AG20443 (cell line): ENCODE data around the gene PLIN3.
"Not testable (repeated sequence)": the region's sequence is repeated elsewhere in the genome, so short reads cannot be mapped to it uniquely, and the experiment has no call there.

Experiments used
- DNase-seq: peaks from one replicate; pipeline ENCODE4 v3.0.0; 2012; ENCODE audit warnings: low spot score, mixed read lengths

The PLIN3 gene

GRCh38 chr19:4847190-4847973 is 20.1 kb downstream of the PLIN3 start:
- DNase-seq, result no peak

GRCh38 chr19:4845975-4846374 is 21.5 kb downstream of the PLIN3 start:
- peak; percentile 33 for DNase-seq

- DNase-seq, result no peak
Observed at GRCh38 chr19:4844348-4845179, 22.9 kb downstream of the PLIN3 start.

- no peak for DNase-seq
Observed at GRCh38 chr19:4843647-4843965, 23.9 kb downstream of the PLIN3 start.

GRCh38 chr19:4839192-4839591 is 28.3 kb downstream of the PLIN3 start:
- no peak for DNase-seq

- no peak for DNase-seq
Observed at GRCh38 chr19:4832776-4833175, 34.7 kb downstream of the PLIN3 start.

GRCh38 chr19:4831979-4832340 is 35.5 kb downstream of the PLIN3 start:
- DNase-seq, result not testable (repeated sequence)

- peak; percentile 91 for DNase-seq
Observed at GRCh38 chr19:4831304-4831978, 36.0 kb downstream of the PLIN3 start, which contains the start of gene TICAM1. Gene TICAM1 (minus strand): TSS chr19:4831712. CDS start chr19:4818377, 13,335 bp downstream.

GRCh38 chr19:4830768-4831265 is 36.6 kb downstream of the PLIN3 start:
- DNase-seq, result no peak

GRCh38 chr19:4830332-4830731 is 37.1 kb downstream of the PLIN3 start:
- no peak for DNase-seq

- no peak for DNase-seq
Observed at GRCh38 chr19:4829001-4829712, 38.3 kb downstream of the PLIN3 start.

GRCh38 chr19:4823577-4823976 is 43.9 kb downstream of the PLIN3 start:
- no peak for DNase-seq

- not testable (repeated sequence) for DNase-seq
Observed at GRCh38 chr19:4822354-4822753, 45.1 kb downstream of the PLIN3 start.

GRCh38 chr19:4821265-4821664 is 46.2 kb downstream of the PLIN3 start:
- DNase-seq, result no peak

- DNase-seq, result no peak
Observed at GRCh38 chr19:4817467-4818277, 49.8 kb downstream of the PLIN3 start.

GRCh38 chr19:4816950-4817278 is 50.6 kb downstream of the PLIN3 start:
- DNase-seq, result no peak

GRCh38 chr19:4816202-4816949 is 51.1 kb downstream of the PLIN3 start:
- no peak for DNase-seq

GRCh38 chr19:4815426-4816201 is 51.9 kb downstream of the PLIN3 start:
- peak; percentile 95 for DNase-seq

GRCh38 chr19:4814625-4815425 is 52.6 kb downstream of the PLIN3 start:
- DNase-seq, result no peak
